GM18951 (cell line): Measurements from ENCODE around the gene PCSK4.
A peak's percentile ranks its signal among the peaks of the same experiment; 100 is the strongest.
"Not testable (repeated sequence)": the region's sequence is repeated elsewhere in the genome, so short reads cannot be mapped to it uniquely, and the experiment has no call there.

Experiments used
- POLR2A ChIP-seq: IDR thresholded peaks from 4 replicates; pipeline ENCODE4 v1.6.1; 2011; ENCODE audit warnings: mild to moderate bottlenecking; ENCODE audit not compliant: insufficient read length, insufficient read depth; ENCODE audit errors: extremely low read depth
- in situ Hi-C: fragments of 300-500 bp; cut with MboI; formaldehyde crosslinking; loops from one replicate; pipeline ENCODE4 v1.12.0; 2022; ENCODE audit warnings: low sequenced_read_pairs, mixed read lengths, inconsistent platforms; ENCODE audit not compliant: unreplicated experiment

PCSK4 gene

DNA sequence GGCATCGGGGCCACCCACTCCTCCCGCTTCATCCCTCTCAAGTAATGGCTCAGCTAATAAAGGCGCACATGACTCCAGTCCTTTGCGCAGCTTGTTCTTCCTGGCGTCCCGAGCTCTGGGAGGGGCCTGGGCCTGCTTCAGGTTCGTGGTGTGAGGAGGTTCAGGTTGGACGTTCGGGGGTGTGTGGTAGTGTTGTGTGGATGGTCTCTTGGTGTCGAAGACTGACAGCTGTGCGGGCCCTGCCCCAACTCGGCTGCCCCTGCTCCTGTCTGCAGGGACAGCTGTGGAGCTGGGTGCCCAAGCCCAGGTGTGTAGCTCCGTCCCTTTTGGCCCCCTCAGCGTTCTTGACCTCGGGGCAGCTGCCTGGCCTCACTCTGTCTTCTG lies 49.7 kb downstream of the PCSK4 start:
- TF ChIP-seq POLR2A: no peak
- in situ Hi-C loops: no loop called here

DNA sequence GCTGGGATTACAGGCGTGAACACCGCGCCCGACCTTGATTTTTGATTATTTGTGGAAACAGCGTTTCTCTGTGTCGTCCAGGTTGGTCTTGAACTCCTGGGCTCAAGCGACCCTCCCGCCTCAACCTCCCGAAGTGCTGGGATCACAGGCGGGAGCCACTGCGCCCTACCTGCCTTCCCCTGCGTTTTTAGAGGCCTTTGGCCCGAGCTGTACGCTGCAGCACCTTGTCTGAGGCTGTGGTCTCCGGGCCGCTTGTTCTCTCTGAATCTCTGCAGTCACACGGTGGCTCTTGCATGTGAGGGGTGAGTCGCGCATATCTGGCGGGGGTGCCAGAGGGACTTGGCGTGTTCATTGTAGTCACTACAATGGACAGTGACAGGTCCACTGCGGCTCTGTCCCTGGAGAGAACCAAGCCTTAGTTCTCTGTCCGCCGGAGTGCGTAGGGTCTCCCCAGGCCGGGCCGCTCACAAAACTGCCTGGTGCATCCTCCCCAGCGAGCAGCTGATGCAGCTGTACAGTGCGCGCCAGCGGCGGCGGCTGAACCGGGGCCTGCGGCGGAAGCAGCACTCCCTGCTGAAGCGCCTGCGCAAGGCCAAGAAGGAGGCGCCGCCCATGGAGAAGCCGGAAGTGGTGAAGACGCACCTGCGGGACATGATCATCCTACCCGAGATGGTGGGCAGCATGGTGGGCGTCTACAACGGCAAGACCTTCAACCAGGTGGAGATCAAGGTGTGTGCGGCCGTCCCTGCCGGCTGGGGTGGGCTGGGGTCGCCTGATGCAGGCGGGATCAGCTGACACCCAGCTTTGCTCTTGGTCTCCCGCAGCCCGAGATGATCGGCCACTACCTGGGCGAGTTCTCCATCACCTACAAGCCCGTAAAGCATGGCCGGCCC lies 50.4 kb downstream of the PCSK4 start:
- in situ Hi-C loops: not testable (repeated sequence)

DNA sequence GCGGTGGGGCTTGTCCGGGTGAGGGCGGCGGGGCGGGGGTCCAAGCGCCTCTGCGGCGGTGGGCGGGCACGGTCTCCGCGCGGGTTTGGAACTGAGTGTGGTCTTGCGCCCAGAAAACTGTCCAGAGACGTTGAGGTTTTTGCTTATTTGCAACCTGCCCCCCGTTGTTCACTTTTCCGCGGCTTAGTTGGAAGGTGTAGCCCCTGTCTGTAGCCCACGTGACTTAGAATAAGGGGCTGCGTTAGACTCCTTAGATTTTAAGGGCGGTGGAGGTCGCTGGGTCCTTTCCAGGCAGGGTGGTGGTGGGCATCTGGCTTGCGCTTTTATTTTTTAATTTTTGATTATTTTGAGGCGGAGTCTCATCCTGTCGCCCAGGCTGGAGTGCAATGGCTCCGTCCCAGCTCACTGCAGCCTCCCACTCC lies 51.2 kb downstream of the PCSK4 start:
- in situ Hi-C loops: no loop called here
- no peak for TF ChIP-seq POLR2A

DNA sequence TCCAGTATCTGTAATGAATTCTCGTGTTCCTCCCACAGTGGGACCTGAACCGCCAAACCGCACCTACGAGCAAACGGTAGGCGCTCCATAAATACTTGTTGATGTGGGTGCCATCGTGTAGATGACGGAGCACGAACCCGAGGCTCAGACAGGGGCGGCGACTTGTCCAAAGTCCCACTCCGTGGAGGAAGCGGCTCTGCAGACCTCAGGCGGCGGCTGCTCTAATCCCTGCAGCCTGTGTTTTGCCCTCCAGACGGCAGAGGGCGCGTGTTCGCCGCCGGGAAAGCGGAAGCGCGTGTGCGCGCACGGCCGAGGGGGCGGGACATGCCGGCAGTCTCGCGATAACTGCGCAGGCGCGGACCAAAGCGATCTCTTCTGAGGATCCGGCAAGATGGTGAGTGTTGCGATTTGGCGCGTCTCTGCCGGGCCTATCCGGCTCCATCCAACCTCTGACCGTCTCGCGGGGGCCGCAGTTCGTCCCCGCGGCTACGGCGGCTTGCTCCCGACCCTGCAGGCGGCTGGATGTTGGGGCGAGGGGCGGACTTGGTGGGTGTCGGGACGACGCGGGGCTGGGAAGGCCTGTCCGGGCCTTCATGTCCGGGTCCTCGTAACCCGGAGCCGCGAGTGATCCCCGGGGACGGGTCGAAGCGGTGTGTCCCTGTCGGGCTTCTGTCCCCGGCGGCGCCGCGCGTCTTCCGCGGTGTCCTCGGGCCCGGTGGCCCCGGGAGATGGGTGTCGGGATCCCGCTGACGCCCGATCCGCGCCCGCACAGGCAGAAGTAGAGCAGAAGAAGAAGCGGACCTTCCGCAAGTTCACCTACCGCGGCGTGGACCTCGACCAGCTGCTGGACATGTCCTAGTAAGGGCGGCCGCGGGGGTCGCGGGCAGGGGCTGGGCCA lies 51.9 kb downstream of the PCSK4 start, which contains the start of gene RPS15:
TSS of gene RPS15 (plus strand) at position 362 of the 898 bp plus-strand sequence. CDS start at position 392, 30 bp downstream.
- in situ Hi-C loops: no loop called here
- TF ChIP-seq POLR2A: peak; percentile 99

DNA sequence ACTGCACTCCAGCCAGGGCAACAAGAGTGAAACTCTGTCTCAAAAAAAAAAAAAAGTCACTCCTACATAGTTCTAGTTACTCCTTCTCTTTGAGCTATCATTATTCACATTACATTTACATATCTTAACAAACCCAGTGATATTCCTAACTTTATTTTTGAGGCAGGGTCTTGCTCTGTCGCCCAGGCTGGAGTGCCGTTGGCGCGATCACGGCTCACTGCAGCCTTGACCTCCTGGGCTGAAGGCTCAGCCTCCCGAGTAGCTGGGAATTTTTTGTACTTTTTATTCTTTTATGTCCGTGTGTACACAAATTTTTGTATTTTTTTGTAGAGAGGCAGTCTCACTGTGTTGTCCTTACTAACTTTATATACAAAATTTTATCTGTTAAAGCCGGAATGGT lies 52.5 kb downstream of the PCSK4 start:
- TF ChIP-seq POLR2A: no peak

DNA sequence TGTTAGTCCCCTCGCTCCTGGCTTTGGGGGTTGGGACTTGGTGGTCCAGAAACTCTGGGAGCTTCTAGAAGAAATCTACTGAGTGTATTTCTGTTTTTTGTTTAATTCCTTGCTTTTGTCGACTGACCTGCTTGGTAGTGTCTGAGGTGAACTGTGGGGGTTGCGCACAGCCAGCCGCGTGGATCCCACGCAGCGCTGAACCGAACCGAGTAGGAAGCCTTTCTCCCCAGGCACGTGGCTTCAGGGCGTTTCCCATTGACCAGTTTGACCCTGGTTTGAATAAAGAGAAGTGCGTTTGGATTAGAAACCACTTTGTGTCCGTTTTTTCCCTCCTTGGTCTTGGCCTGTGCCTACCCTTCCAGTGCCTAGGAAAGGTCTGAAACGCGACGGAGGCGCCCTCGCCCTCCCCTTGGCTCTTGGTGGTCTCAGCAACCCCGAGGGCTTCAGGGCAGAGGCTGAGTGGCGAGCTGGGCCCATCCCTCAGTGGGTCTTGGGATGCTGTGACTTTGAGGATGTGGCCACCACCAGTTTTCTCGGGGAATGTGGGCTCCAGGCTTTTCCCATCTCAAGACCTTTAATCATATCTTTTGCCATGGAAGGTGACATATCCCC lies 54.7 kb downstream of the PCSK4 start:
- no peak for TF ChIP-seq POLR2A

More for the DNA sequence above, 52.5 kb downstream of the PCSK4 start:
- in situ Hi-C loops: no loop called here

DNA sequence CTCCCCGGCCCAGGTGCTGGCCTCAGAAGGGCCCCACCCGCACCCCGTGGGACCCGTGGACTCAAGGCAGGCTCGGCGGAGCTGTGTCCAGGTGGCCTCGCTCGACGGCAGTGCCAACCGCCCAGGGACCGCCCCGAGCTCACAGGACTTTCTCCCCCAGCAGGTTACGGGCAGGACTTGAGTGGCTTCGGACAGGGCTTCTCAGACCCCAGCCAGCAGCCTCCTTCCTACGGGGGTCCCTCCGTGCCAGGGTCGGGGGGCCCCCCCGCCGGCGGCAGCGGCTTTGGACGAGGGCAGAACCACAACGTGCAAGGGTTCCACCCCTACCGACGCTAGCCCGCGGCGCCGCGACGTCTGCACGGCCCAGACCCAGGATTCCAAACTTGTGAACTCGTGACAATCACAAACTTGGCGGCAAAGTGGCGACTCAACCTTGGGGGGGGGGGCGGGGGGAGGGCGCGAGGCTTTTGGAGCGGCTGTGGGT lies 55.5 kb downstream of the PCSK4 start:
- in situ Hi-C loops: no loop called here
- no peak for TF ChIP-seq POLR2A

More for the DNA sequence above, 54.7 kb downstream of the PCSK4 start:
- in situ Hi-C loops: no loop called here

DNA sequence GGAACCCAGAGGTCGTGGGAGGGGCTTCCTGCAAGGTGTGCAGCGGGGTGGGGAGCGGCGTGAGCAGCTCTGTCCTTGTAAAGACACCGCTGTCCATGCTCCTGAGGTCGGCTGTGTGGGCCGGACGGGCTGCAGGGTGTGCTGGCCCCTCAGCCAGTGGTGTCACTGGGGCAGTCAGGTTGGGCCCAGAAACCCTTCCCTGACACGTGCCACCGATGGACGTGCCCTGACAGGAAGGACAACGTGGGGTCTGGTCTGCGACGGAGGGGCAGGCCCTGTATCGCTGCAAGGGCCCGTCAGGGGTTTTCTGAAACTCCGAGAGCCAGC lies 56.1 kb downstream of the PCSK4 start:
- in situ Hi-C loops: no loop called here
- TF ChIP-seq POLR2A: no peak

DNA sequence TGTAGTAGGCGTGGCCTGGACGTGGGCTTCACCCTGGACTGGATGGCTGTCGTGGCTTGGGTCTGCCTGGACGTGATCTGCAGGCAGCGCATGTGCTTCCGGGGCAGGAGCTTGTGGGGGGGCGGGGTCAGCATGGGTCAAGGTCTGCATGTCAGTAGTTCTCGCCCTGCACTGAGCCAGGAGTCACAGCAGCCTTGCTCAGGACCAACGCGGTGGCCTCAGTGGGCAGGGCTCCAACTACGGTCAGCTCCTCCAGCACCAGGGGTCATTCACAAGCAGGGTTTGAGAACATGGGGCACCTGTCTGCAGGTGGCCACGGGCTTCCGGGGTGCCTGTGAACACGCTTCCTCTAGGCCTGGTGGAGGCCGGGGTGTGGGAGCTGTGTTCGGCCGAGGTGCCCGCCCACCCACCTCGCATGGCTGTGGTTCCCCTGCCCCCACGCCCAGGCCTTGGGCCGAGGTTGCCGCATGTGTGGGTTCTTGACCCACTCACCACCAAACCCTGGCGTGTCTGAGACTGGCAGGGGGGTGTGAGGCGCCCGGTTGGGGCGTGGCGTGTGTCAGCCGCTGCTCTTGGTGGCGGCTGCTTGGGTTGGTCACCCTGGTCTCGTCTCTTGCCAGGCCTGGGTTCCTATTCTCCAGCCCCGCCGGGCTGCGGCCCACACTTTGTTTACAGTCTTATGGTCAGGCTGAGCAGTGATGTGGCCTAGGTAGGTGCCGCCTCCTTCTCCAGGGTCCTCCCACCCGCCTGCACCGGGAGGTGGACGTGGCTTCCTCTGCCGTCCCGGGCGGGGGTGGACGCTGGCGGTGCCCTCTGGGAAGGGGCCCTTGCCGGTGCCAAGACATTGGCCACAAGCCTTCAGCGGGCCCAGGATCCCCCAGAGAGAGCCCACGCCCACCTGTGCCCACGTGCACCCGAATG lies 56.8 kb downstream of the PCSK4 start:
- no peak for TF ChIP-seq POLR2A
- in situ Hi-C loops: no loop called here

DNA sequence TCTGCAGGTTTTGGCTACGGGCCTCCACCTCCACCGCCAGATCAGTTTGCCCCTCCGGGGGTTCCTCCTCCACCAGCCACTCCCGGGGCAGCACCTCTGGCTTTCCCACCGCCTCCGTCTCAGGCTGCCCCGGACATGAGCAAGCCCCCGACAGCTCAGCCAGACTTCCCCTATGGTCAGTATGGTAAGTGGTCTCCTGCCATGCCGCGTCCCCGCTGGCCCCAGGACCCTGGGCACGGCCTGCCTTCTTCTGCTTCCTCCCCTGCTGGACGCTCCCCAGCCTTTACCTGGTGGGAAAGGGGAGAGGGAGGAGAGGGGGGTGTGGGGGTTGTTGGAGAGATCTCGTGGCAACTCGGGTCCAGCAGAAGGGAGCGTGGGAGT lies 57.7 kb downstream of the PCSK4 start:
- in situ Hi-C loops: no loop called here
- no peak for TF ChIP-seq POLR2A

DNA sequence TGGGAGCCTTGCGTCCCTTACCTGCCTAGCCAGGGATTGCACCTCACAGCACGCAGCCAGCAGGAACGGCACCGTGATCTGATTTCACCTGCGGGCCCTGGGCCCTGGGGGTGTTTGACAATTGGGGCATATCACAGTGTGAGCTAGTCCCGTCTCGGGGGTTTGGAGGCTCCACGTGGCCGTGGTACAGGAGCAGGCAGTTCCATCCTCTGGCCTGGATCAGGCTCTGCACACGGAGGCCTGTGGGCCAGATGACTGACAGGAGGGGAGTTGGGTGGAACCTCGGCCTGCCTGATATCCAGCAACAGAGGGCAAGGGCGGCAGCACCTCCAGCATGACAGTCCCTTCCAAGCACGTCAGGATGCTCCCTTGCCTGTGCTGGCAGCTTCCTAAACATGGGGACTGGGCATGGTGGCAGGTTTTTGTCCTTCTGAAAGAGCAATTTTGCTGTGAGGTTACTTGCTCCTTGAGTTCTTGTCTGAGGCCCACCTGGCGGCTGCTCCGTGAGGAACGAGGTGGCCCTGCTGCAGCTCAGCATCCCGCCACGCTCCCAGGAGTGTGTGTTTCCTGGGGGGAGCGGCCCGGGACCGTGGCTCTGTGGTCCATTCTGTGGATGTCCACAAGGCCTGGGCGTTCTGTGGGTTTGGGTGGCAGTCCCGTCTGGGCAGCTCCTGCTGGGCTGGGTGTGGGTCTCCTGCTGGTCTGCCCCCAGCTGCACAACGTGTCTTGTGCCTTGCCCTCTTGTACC lies 58.2 kb downstream of the PCSK4 start:
- TF ChIP-seq POLR2A: no peak
- in situ Hi-C loops: no loop called here
